ENCODE results near the gene CPNE8. TPM values are rescaled to one million over a fixed set of nuclear protein-coding genes. Genes with fewer than 3 reads are reported as not detected.

The CPNE8 gene
- total and polyA plus RNA-seq, 2 donors (not counting 1 experiment from before 2014, with no cell fraction given), result 1.5 to 1.6 TPM

GRCh38 chr12:38639625-38640024, 265.8 kb downstream of the CPNE8 start:
- CTCF ChIA-PET, result no interaction called here

GRCh38 chr12:38638401-38638800, 267.0 kb downstream of the CPNE8 start:
- WGBS (ENCODE audit: insufficient coverage), result 71% methylated on average over 2 of the region's 2 CpGs
- DNase-seq (no peak), ATAC-seq (ENCODE audit: low read depth) (no peak)
- Histone ChIP-seq H3K79me2 (ENCODE audit: control insufficient read depth, insufficient read depth, low read length) (no peaks in the 10 kb centered on the region), H4K20me1 (ENCODE audit: control insufficient read depth, insufficient read depth, low read length, poor library complexity, severe bottlenecking) (no peaks in the 10 kb centered on the region), H2AFZ (ENCODE audit: insufficient read depth, low read depth, low read length, poor library complexity, severe bottlenecking) (no peak overlapping the region), H3K4me2 (replicated peaks; ENCODE audit: low read depth, low read length, poor library complexity, severe bottlenecking) (no peak overlapping the region), H3K27ac (ENCODE audit: low read length in 2 of 2) (no peak overlapping the region), H3K27me3 (replicated peaks in 1 of 4; ENCODE audit: control extremely low read depth in 1 of 4, control insufficient read depth in 3 of 4, insufficient read depth in 4 of 4, low read length in 3 of 4) (no peaks in the 10 kb centered on the region), H3K36me3 (replicated peaks in 1 of 2; ENCODE audit: control extremely low read depth in 1 of 2, control insufficient read depth in 1 of 2, extremely low read depth in 1 of 2, insufficient read depth in 2 of 2, low read length in 1 of 2) (no peaks in the 10 kb centered on the region), H3K9ac (ENCODE audit: low read length) (no peak overlapping the region), H3K4me1 (ENCODE audit: control insufficient read depth in 2 of 2, insufficient read depth in 2 of 2, low read length in 2 of 2) (no peaks in the 10 kb centered on the region), H3K4me3 (ENCODE audit: control extremely low read depth in 1 of 5, extremely low read depth in 1 of 5, insufficient read depth in 1 of 5, low read depth in 2 of 5, low read length in 4 of 5) (no peak overlapping the region), H3K9me3 (ENCODE audit: control extremely low read depth in 1 of 3, control insufficient read depth in 2 of 3, insufficient read depth in 1 of 3, low read length in 2 of 3) (no peaks in the 10 kb centered on the region)
- TF ChIP-seq EZH2 (IDR thresholded peaks at IDR 0.05; ENCODE audit: borderline replicate concordance, insufficient read depth, low read depth, low read length, poor library complexity, severe bottlenecking) (no peak), CTCF (IDR thresholded peaks at IDR 0.05) (no peak)
- intact Hi-C loops (cut with micrococcal nuclease), result no loop called here
- H3K27ac Mint-ChIP-seq, result no peak overlapping the region
- no peaks in the 10 kb centered on the region for H3K27me3 Mint-ChIP-seq
- POLR2A ChIA-PET, result no interaction called here
- no peak overlapping the region for H3K4me3 Mint-ChIP-seq
- no peaks in the 10 kb centered on the region for H3K4me1 Mint-ChIP-seq
- H3K9me3 Mint-ChIP-seq (ENCODE audit: insufficient read depth), result peaks cover 4% of the 10 kb centered on the region
- CTCF ChIA-PET, result no interaction called here

More at GRCh38 chr12:38639625-38640024, 265.8 kb downstream of the CPNE8 start:
- Histone ChIP-seq H3K4me2 (replicated peaks; ENCODE audit: low read depth, low read length, poor library complexity, severe bottlenecking) (no peak overlapping the region), H3K9me3 (ENCODE audit: control extremely low read depth in 1 of 3, control insufficient read depth in 2 of 3, insufficient read depth in 1 of 3, low read length in 2 of 3) (no peaks in the 10 kb centered on the region), H3K27ac (ENCODE audit: low read length in 2 of 2) (no peak overlapping the region), H3K79me2 (ENCODE audit: control insufficient read depth, insufficient read depth, low read length) (no peaks in the 10 kb centered on the region), H3K4me3 (ENCODE audit: control extremely low read depth in 1 of 5, extremely low read depth in 1 of 5, insufficient read depth in 1 of 5, low read depth in 2 of 5, low read length in 4 of 5) (no peak overlapping the region), H4K20me1 (ENCODE audit: control insufficient read depth, insufficient read depth, low read length, poor library complexity, severe bottlenecking) (no peaks in the 10 kb centered on the region), H3K27me3 (replicated peaks in 1 of 4; ENCODE audit: control extremely low read depth in 1 of 4, control insufficient read depth in 3 of 4, insufficient read depth in 4 of 4, low read length in 3 of 4) (no peaks in the 10 kb centered on the region), H3K9ac (ENCODE audit: low read length) (no peak overlapping the region), H2AFZ (ENCODE audit: insufficient read depth, low read depth, low read length, poor library complexity, severe bottlenecking) (no peak overlapping the region), H3K4me1 (ENCODE audit: control insufficient read depth in 2 of 2, insufficient read depth in 2 of 2, low read length in 2 of 2) (no peaks in the 10 kb centered on the region), H3K36me3 (replicated peaks in 1 of 2; ENCODE audit: control extremely low read depth in 1 of 2, control insufficient read depth in 1 of 2, extremely low read depth in 1 of 2, insufficient read depth in 2 of 2, low read length in 1 of 2) (no peaks in the 10 kb centered on the region)
- no peak for DNase-seq
- Mint-ChIP-seq H3K4me3 (no peak overlapping the region), H3K27ac (no peak overlapping the region), H3K27me3 (no peaks in the 10 kb centered on the region), H3K4me1 (no peaks in the 10 kb centered on the region), H3K9me3 (ENCODE audit: insufficient read depth) (peaks cover 4% of the 10 kb centered on the region)
- TF ChIP-seq CTCF (IDR thresholded peaks at IDR 0.05) (no peak), EZH2 (IDR thresholded peaks at IDR 0.05; ENCODE audit: borderline replicate concordance, insufficient read depth, low read depth, low read length, poor library complexity, severe bottlenecking) (no peak)
- WGBS (ENCODE audit: insufficient coverage), result 82% methylated on average over 6 of the region's 7 CpGs
- ATAC-seq (ENCODE audit: low read depth), result no peak
- POLR2A ChIA-PET, result no interaction called here
- intact Hi-C loops (cut with micrococcal nuclease), result no loop called here

Measured in B cell (primary cell).